Measurements from ENCODE around the gene MTM1. TPM values are rescaled to one million over a fixed set of nuclear protein-coding genes. Genes with fewer than 3 reads are reported as not detected.

MTM1 gene
- total and polyA plus RNA-seq, 8 donors, result 11.0 to 21.9 (median 13.6) TPM

DNA sequence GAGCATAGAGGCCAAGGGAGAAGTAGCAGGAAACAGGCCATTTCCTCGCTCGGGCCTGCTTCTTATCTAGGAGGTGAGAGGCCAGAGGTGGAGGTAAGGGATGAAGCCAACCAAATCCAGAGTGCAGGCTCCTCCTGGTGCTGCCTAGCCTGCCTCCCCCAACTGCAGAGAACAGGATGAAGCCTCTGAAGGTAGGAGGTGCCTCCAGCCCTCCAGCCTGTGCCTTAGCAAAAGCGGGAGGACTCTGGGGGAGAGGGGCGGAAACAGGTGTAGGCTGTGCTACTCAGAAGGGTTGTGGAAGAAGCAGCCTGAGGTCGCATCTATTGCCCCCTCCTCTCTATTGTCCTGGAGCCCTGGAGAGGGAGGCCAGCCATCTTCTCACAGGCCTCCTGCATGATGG, 2.9 kb upstream of the MTM1 start:
- TF ChIP-seq, protein P1, sequence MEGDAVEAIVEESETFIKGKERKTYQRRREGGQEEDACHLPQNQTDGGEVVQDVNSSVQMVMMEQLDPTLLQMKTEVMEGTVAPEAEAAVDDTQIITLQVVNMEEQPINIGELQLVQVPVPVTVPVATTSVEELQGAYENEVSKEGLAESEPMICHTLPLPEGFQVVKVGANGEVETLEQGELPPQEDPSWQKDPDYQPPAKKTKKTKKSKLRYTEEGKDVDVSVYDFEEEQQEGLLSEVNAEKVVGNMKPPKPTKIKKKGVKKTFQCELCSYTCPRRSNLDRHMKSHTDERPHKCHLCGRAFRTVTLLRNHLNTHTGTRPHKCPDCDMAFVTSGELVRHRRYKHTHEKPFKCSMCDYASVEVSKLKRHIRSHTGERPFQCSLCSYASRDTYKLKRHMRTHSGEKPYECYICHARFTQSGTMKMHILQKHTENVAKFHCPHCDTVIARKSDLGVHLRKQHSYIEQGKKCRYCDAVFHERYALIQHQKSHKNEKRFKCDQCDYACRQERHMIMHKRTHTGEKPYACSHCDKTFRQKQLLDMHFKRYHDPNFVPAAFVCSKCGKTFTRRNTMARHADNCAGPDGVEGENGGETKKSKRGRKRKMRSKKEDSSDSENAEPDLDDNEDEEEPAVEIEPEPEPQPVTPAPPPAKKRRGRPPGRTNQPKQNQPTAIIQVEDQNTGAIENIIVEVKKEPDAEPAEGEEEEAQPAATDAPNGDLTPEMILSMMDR (IDR thresholded peaks at IDR 0.05), result no peak
- no peak for DNase-seq
- Histone ChIP-seq H3K36me3 (no peaks in the 10 kb centered on the region), H3K9me3 (no peaks in the 10 kb centered on the region), H3K4me1 (peaks cover 0 to 11% of the 10 kb centered on the region in 2 donors), H3K4me3 (no peak overlapping the region), H3K27ac (no peak overlapping the region), H3K27me3 (no peaks in the 10 kb centered on the region)
- intact Hi-C loops (cut with DNase I), result no loop called here
- ATAC-seq, result no peak

DNA sequence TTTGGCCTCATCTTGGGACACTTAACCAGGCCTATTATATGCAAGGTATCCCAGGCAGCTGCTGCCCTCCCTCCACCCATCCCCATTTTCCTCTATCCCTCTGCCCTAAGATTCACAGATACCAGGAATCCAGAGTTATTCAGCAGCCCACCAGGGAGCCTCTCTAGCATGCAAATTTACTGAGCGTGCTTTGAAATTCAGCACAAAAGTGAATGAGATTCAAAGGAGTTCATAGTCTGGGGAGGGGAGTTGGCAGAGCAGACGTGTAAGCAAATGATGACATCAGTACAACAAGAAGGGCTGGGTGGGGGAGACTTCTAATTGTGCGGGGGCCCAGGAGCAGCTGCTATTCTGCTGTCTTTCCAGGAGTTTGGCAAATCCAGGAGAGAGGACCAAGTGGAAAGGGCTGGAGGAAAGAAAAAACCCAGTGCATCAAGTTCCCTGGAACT, 1.7 kb upstream of the MTM1 start:
- H3K4me1 ChIP-seq, result peaks cover 0 to 22% of the 10 kb centered on the region in 2 donors
- no peak for ATAC-seq
- intact Hi-C loops (cut with DNase I), result no loop called here
- no peak for DNase-seq
- no peak overlapping the region for H3K27ac ChIP-seq
- no peaks in the 10 kb centered on the region for H3K36me3 ChIP-seq
- TF ChIP-seq, protein P1 (IDR thresholded peaks at IDR 0.05), result no peak
- H3K9me3 ChIP-seq, result no peaks in the 10 kb centered on the region
- H3K27me3 ChIP-seq, result no peaks in the 10 kb centered on the region
- no peak overlapping the region for H3K4me3 ChIP-seq

DNA sequence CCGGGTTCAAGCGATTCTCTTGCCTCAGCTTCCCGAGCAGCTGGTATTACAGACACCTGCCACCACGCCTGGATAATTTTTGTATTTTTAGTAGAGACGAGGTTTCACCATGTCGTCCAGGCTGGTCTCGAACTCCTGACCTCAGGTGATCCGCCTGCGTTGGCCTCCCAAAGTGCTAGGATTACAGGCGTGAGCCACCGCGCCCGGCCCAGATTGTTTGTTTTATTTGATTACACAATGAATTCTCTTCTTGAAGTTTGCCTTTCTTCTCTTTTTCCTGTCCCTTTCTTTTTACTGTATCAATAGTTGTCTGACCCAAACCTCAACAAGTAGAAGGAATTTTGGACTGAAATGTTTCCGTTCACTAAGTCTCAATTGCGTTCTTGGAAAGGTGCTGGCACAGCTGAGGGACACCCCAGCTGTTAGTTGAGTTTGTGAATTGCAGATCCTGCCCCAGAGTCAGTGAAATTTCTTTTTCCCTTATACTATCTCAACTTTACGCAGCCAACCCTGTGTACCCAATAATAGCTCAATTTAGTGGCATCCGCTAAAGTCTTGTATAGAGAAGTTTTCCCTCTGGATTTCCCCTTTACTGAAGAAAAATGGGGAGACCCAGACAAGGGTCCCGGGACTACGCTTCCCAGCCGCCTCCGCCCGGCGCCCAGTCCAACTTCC, 639 bp upstream of the MTM1 start:
- peaks cover 0 to 31% of the 10 kb centered on the region in 2 donors for H3K4me1 ChIP-seq
- intact Hi-C loops (cut with DNase I), result no loop called here
- TF ChIP-seq, protein P1 (IDR thresholded peaks at IDR 0.05), result no peak
- H3K36me3 ChIP-seq, result no peaks in the 10 kb centered on the region
- ATAC-seq (peak; percentile 1), DNase-seq (no peak)
- no peaks in the 10 kb centered on the region for H3K9me3 ChIP-seq
- H3K27ac ChIP-seq, result peak overlapping the region; percentile 44 to 93
- peak overlapping the region in 1 of 2 donors; percentile 68 for H3K4me3 ChIP-seq
- H3K27me3 ChIP-seq, result no peaks in the 10 kb centered on the region

DNA sequence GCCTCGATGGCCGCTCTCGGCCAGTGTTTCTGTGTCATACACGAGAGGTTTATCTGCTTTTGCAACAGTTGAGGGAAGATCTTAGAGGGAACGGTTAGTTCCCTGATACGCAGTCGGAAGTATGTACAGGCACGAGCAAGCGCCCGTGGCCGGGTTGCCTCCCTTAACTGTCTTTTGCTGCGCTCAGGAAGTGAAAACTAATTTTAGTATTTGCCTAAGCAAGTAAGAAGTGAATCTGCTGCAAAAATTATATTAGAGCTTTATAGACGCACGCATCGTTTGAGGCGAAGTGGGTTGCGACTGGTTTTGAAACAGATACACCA, 695 bp downstream of the MTM1 start:
- peak overlapping the region; percentile 49 to 68 for H3K4me3 ChIP-seq
- intact Hi-C loops (cut with DNase I), result no loop called here
- no peaks in the 10 kb centered on the region for H3K27me3 ChIP-seq
- no peak for DNase-seq
- no peaks in the 10 kb centered on the region for H3K36me3 ChIP-seq
- TF ChIP-seq, protein P1 (IDR thresholded peaks at IDR 0.05), result no peak
- peak; percentile 10 for ATAC-seq
- H3K4me1 ChIP-seq, result peaks cover 0 to 42% of the 10 kb centered on the region in 2 donors
- H3K9me3 ChIP-seq, result no peaks in the 10 kb centered on the region
- peak overlapping the region; percentile 83 to 93 for H3K27ac ChIP-seq

DNA sequence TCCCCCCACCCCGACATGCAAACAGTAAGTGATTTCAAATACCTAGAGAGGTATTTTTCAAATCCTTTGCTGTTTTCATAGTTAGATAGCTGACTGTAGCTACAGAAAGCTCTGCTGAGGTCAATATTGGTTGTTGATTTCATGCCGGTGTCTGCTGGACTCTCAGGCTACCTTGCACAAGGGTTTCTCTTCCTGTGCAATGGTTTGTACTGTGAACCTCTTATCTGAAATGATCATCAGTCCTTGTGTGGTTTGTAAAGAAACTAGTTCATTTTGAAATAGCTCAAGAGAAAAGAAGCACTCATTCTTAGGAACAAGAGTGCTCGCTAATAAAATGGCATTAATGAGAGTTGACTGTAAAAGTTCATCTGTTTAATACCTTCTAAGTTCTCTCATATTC, 2.1 kb downstream of the MTM1 start:
- H3K4me1 ChIP-seq, result peaks cover 0 to 54% of the 10 kb centered on the region in 2 donors
- no peaks in the 10 kb centered on the region for H3K27me3 ChIP-seq
- no peaks in the 10 kb centered on the region for H3K9me3 ChIP-seq
- peak overlapping the region; percentile 57 to 93 for H3K27ac ChIP-seq
- no peak for ATAC-seq
- peak overlapping the region in 1 of 2 donors; percentile 68 for H3K4me3 ChIP-seq
- no peak for DNase-seq
- intact Hi-C loops (cut with DNase I), result no loop called here
- H3K36me3 ChIP-seq, result no peaks in the 10 kb centered on the region
- TF ChIP-seq, protein P1 (IDR thresholded peaks at IDR 0.05), result no peak
